NOMO-1 (cell line): ENCODE results near the gene PPP4R3B.

ENCODE experiments used
- DNase-seq, 2 experiments: peaks; one replicate each; lab custom pipeline; 2025; ENCODE audit not compliant: unreplicated experiment in 2 of 2; lab: John Stamatoyannopoulos, UW

Gene PPP4R3B

GRCh38 chr2:55524884-55525437 is 92.5 kb downstream of the PPP4R3B start:
- no peak for DNase-seq

DNA sequence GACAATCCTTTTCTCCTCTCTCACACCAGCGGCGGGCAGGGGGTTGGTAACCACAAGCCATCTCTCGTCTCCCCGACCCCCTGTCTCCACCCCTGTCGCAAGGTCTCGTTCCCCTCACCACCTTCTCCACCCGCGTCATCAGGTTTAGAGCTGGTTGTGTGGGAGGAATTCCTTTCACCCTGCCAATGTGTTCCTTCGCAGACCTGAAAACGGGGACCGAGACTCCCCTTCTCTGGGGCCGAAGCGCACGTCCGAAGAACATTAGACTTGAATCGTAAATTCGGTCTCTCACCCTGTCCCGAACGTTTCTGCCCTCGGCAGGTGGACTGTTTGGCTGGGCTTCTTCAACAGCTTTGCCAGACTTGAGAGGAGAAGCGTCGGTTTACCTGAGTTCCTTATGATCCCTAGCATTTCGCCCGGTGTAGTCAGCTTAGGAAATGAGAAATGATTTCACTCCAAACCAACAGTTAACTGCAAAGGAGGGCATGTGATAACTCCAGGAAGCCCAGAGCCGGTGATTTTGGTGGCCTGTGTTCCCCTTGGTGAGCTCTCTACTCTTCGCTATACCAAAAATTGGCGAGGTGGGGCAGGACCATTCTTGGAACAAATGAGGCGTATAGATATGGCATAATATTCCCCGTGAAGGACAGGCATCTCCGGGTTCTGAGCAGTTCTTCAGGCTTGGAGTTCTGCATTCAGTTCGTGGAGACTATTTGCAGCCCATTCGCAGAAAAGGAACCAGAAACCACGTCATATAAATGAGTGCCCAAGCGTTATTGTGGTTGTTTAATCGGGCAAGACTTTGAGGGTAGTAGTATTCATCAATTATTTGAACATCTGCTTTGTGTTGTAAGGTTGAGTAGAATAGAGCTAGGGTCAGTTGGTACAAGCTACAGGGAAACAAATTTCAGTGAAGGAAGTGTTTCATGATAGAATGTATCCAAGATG is 97.2 kb downstream of the PPP4R3B start:
- DNase-seq = peak; percentile 12 to 41

GRCh38 chr2:55518841-55519165 is 98.6 kb downstream of the PPP4R3B start:
- peak in 1 of 2 experiments; percentile 7 for DNase-seq

- DNase-seq = no peak
These were observed 105.8 kb downstream of the PPP4R3B start for GRCh38 chr2:55511508-55512124.

- DNase-seq = no peak
These were observed 114.8 kb downstream of the PPP4R3B start for GRCh38 chr2:55502590-55503141.

- DNase-seq = peak in 1 of 2 experiments; percentile 10
These were observed 117.4 kb downstream of the PPP4R3B start for GRCh38 chr2:55500025-55500424.

GRCh38 chr2:55498582-55498981 is 118.8 kb downstream of the PPP4R3B start:
- DNase-seq = no peak
